Left lung (tissue), 10 donors: ENCODE measurements around the gene GMEB1. TPM values are rescaled to one million over a fixed set of nuclear protein-coding genes. Genes with fewer than 3 reads are reported as not detected.

ENCODE experiments used
- ATAC-seq: fragments of 200-7000 bp; cut with Tn5 transposase; one replicate; pipeline ENCODE4 v1.9.1; 2020; ENCODE audit warnings: moderate library complexity
- DNase-seq, 4 donors: peaks; one replicate each; pipeline ENCODE4 v3.0.0-alpha.2; 2013 to 2020
- H3K27ac ChIP-seq, 2 donors: fragments of 200-600 bp; sonication (generic) in 1 of 2; one replicate each; pipeline versions ENCODE4 v1.5.0 to v1.8.0; 2020 to 2021
- H3K27me3 ChIP-seq, 2 donors: fragments of 200-600 bp; sonication (generic) in 1 of 2; one replicate each; pipeline versions ENCODE4 v1.5.0 to v1.8.0; 2020 to 2021
- H3K36me3 ChIP-seq, 2 donors: fragments of 200-600 bp; sonication (generic) in 1 of 2; one replicate each; pipeline versions ENCODE4 v1.5.0 to v1.8.0; 2020 to 2021
- H3K4me1 ChIP-seq, 2 donors: fragments of 200-600 bp; one replicate each; pipeline ENCODE4 v1.8.0; 2021
- H3K4me3 ChIP-seq, 2 donors: fragments of 200-600 bp; sonication (generic) in 1 of 2; one replicate each; pipeline versions ENCODE4 v1.5.0 to v1.8.0; 2020 to 2021; ENCODE audit warnings: mild to moderate bottlenecking in 1 of 2
- H3K9me3 ChIP-seq, 2 donors: fragments of 200-600 bp; sonication (generic) in 1 of 2; one replicate each; pipeline versions ENCODE4 v1.5.0 to v1.8.0; 2020 to 2021
- CTCF ChIP-seq, 2 donors: fragments of 200-600 bp; sonication (generic) in 1 of 2; IDR thresholded peaks; one replicate each; pipeline versions ENCODE4 v1.5.0 to v1.8.0; 2021; ENCODE audit warnings: antibody characterized with exemption in 2 of 2
- intact Hi-C, 2 donors: fragments of 100-400 bp; cut with DNase I; formaldehyde crosslinking; loops; one replicate each; pipeline versions ENCODE4 v1.11.2 to v1.14.2; 2022
- polyA plus RNA-seq, 6 donors: library from polyadenylated mRNA; unstranded; fragments of 120-200 nt; gene quantifications; one replicate each; pipeline ENCODE4 v1.2.1, GENCODE V29; 2013; ENCODE audit not compliant: insufficient read length in 6 of 6
- total RNA-seq, 2 donors: library from RNA; stranded (reverse); fragmentation: NEBNext Ultra II Directional; extraction: Animal tissue kit (Norgen Biotek cat#: 25700); gene quantifications; one replicate each; pipeline ENCODE4 v1.2.1, GENCODE V29; 2021
- donor health status: DM: no; HTN: yes; CAD: no.
- donor health status: DM: no; HTN: no; CAD: no.

The GMEB1 gene
- total and polyA plus RNA-seq, 8 donors = 10.6 to 18.6 (median 16.7) TPM

- no peaks in the 10 kb centered on the region for H3K9me3 ChIP-seq
- intact Hi-C loops = no loop called here
- no peaks in the 10 kb centered on the region for H3K27me3 ChIP-seq
- peak; percentile 39 for ATAC-seq
- H3K4me3 ChIP-seq = no peak overlapping the region
- peaks cover 0 to 49% of the 10 kb centered on the region in 2 donors for H3K36me3 ChIP-seq
- no peak overlapping the region for H3K27ac ChIP-seq
- DNase-seq = no peak
- H3K4me1 ChIP-seq = peaks cover 35 to 72% of the 10 kb centered on the region in 2 donors
- no peak for TF ChIP-seq CTCF (IDR thresholded peaks at IDR 0.05)
Observed at GRCh38 chr1:28755701-28756100, 87.1 kb downstream of the GMEB1 start.

- TF ChIP-seq CTCF (IDR thresholded peaks at IDR 0.05) = no peak
- Histone ChIP-seq H3K9me3 (no peaks in the 10 kb centered on the region), H3K4me1 (peaks cover 23 to 60% of the 10 kb centered on the region in 2 donors), H3K36me3 (peaks cover 0 to 55% of the 10 kb centered on the region in 2 donors), H3K27me3 (no peaks in the 10 kb centered on the region), H3K4me3 (no peak overlapping the region), H3K27ac (no peak overlapping the region)
- intact Hi-C loops = no loop called here
- DNase-seq = no peak
- peak; percentile 54 for ATAC-seq
Observed at GRCh38 chr1:28756846-28757245, 88.3 kb downstream of the GMEB1 start.

GRCh38 chr1:28758420-28758819 is 89.8 kb downstream of the GMEB1 start:
- intact Hi-C loops = no loop called here
- Histone ChIP-seq H3K4me3 (no peak overlapping the region), H3K27ac (no peak overlapping the region), H3K4me1 (peaks cover 21 to 53% of the 10 kb centered on the region in 2 donors), H3K9me3 (no peaks in the 10 kb centered on the region), H3K27me3 (no peaks in the 10 kb centered on the region), H3K36me3 (peaks cover 0 to 46% of the 10 kb centered on the region in 2 donors)
- TF ChIP-seq CTCF (IDR thresholded peaks at IDR 0.05) = no peak
- ATAC-seq (no peak), DNase-seq (no peak)

GRCh38 chr1:28759257-28759656 is 90.7 kb downstream of the GMEB1 start:
- peaks cover 0 to 40% of the 10 kb centered on the region in 2 donors for H3K36me3 ChIP-seq
- peaks cover 15 to 44% of the 10 kb centered on the region in 2 donors for H3K4me1 ChIP-seq
- H3K27ac ChIP-seq = no peak overlapping the region
- no peak for TF ChIP-seq CTCF (IDR thresholded peaks at IDR 0.05)
- ATAC-seq = no peak
- no peak for DNase-seq
- intact Hi-C loops = no loop called here
- H3K9me3 ChIP-seq = no peaks in the 10 kb centered on the region
- no peaks in the 10 kb centered on the region for H3K27me3 ChIP-seq
- H3K4me3 ChIP-seq = no peak overlapping the region

GRCh38 chr1:28761189-28761588 is 92.6 kb downstream of the GMEB1 start:
- no peaks in the 10 kb centered on the region for H3K27me3 ChIP-seq

More at GRCh38 chr1:28761189-28761588, 92.6 kb downstream of the GMEB1 start:
- no peak overlapping the region for H3K27ac ChIP-seq
- intact Hi-C loops = no loop called here
- DNase-seq = no peak
- no peak for TF ChIP-seq CTCF (IDR thresholded peaks at IDR 0.05)
- peaks cover 0 to 36% of the 10 kb centered on the region in 2 donors for H3K4me1 ChIP-seq
- H3K9me3 ChIP-seq = no peaks in the 10 kb centered on the region
- ATAC-seq = no peak
- H3K36me3 ChIP-seq = peaks cover 0 to 49% of the 10 kb centered on the region in 2 donors
- H3K4me3 ChIP-seq = no peak overlapping the region
